ENCODE measurements around the gene SIAE.

The SIAE gene

GRCh38 chr11:124584681-124585372 is 88.7 kb downstream of the SIAE start:
- no peak for TF ChIP-seq CTCF (IDR thresholded peaks at IDR 0.05; ENCODE audit: insufficient read depth, missing control alignments)
- FAIRE-seq: no peak
- no peak for DNase-seq (ENCODE audit: insufficient read length, low spot score)

- no peak for TF ChIP-seq CTCF (IDR thresholded peaks at IDR 0.05; ENCODE audit: insufficient read depth, missing control alignments)
- DNase-seq (ENCODE audit: insufficient read length, low spot score): no peak
- FAIRE-seq: no peak
These were observed 89.8 kb downstream of the SIAE start for GRCh38 chr11:124583781-124584180.

Data from D721Med (cell line).